ENCODE measurements around the gene CIB4. TPM values are rescaled to one million over a fixed set of nuclear protein-coding genes. Genes with fewer than 3 reads are reported as not detected.

The CIB4 gene
- total and polyA plus RNA-seq, 2 of the 4 experiments (the other 2 are of a cell fraction), result not detected

DNA sequence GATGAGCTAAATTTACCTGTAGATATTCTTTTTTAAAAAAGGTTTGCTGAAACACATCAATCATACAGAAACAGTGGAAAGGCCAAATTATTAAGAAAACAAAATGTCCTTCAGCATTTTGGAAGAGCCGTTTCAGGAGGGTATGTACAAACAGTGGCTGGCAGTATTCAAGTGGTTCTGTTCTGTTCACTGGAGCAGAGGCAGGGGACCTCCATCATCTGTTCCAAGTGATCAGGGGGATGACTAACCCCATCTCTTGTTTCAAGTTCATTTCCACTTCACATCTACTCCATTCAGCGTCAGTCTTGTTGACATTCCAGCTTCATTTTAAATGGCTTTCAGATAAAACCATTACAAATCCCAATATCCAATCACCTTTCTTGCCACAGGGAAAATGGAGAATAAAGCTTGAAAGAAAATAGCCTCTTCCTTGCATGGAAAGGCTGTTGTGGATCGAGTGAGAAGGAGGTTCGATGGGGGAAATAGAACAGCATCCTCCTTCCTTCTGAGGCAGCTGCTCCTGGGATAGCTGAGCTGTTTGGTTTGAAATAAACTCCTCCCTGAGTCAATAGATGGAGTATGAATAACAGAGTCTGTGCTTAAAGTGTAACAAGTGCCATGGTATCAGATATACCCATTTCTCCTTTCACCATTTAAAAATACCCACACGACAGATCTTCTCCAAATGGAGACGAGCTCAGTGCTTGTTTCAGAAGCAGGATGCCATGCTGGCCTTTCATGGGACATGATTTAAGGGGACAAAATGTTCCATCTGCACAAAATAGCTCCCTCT lies 99.6 kb downstream of the CIB4 start:
- no peak overlapping the region for H2AK5ac ChIP-seq (ENCODE audit: low read depth, low read length)
- no peak overlapping the region for H4K5ac ChIP-seq (ENCODE audit: low read depth, low read length)
- dilution Hi-C loops (cut with HindIII; ENCODE audit: low sequenced_read_pairs, unreplicated experiment) (no loop called here), in situ Hi-C loops (cut with MboI; ENCODE audit: low sequenced_read_pairs) (no loop called here), intact Hi-C loops (cut with micrococcal nuclease) (no loop called here)
- H3K36me3 ChIP-seq (ENCODE audit: control insufficient read depth, insufficient read depth, low read length), result no peaks in the 10 kb centered on the region
- H3K27me3 ChIP-seq (ENCODE audit: control insufficient read depth, insufficient read depth, low read length), result peaks cover 28% of the 10 kb centered on the region
- H3K9me1 ChIP-seq (ENCODE audit: insufficient read depth, low read length), result no peaks in the 10 kb centered on the region
- no peak overlapping the region for H3K4me3 ChIP-seq (ENCODE audit: insufficient read depth, low read depth, low read length)
- no peak overlapping the region for H4K8ac ChIP-seq (ENCODE audit: low read depth in 2 of 2, low read length in 2 of 2)
- no peak overlapping the region for H2BK120ac ChIP-seq (ENCODE audit: low read depth, low read length)
- no peak overlapping the region for H2AK9ac ChIP-seq (replicated peaks; ENCODE audit: low read depth, low read length, poor library complexity)
- no peak overlapping the region for H2BK20ac ChIP-seq (ENCODE audit: low read depth, low read length)
- H2BK15ac ChIP-seq (ENCODE audit: low read depth, low read length), result no peak overlapping the region
- H3K9me3 ChIP-seq (ENCODE audit: control insufficient read depth, insufficient read depth, low read length), result no peaks in the 10 kb centered on the region
- no peaks in the 10 kb centered on the region for H3K4me1 ChIP-seq (ENCODE audit: control insufficient read depth, insufficient read depth, low read length)
- ATAC-seq (ENCODE audit: low read depth) (no peak), DNase-seq (no peak)
- 62% methylated on average over 3 of the region's 6 CpGs; no CpG with 5 or more reads in 1 of the 2 experiments for WGBS, 2 experiments (ENCODE audit: extremely low coverage in 2 of 2, insufficient read length in 1 of 2)
- H2BK5ac ChIP-seq (ENCODE audit: low read depth, low read length, poor library complexity, severe bottlenecking), result no peak overlapping the region
- CTCF ChIA-PET, result interaction anchor here (1.3 kb wide), 1 partner anchor 39 kb away, joined by 3 read pairs; no protein-coding TSS in a partner anchor
- H4K20me1 ChIP-seq (ENCODE audit: insufficient read depth, low read length), result no peaks in the 10 kb centered on the region
- H3K9ac ChIP-seq (ENCODE audit: low read depth, low read length), result no peak overlapping the region
- H2AFZ ChIP-seq (replicated peaks; ENCODE audit: low read length, poor library complexity), result no peak overlapping the region
- no peak overlapping the region for H3K14ac ChIP-seq (replicated peaks; ENCODE audit: low read depth, low read length)
- TF ChIP-seq USF2 (IDR thresholded peaks at IDR 0.05; ENCODE audit: low read depth, low read length) (no peak), RFX5 (IDR thresholded peaks at IDR 0.05; ENCODE audit: low read depth, low read length) (no peak), POLR2A (IDR thresholded peaks at IDR 0.05; ENCODE audit: low read depth, low read length) (no peak), BHLHE40 (IDR thresholded peaks at IDR 0.05; ENCODE audit: low read depth, low read length) (no peak), MAFK (IDR thresholded peaks at IDR 0.05; ENCODE audit: low read depth, low read length) (no peak), FOS (IDR thresholded peaks at IDR 0.05; ENCODE audit: low read depth, low read length) (no peak), NFE2L2 (IDR thresholded peaks at IDR 0.05; ENCODE audit: low read depth, low read length) (no peak), RAD21 (IDR thresholded peaks at IDR 0.05; ENCODE audit: low read length) (no peak)
- no peak overlapping the region for H3K23ac ChIP-seq (ENCODE audit: low read depth, low read length)
- no peak overlapping the region for H3K56ac ChIP-seq (ENCODE audit: extremely low read depth, insufficient read depth, low read length)
- no peak overlapping the region for H3K4me2 ChIP-seq (ENCODE audit: low read depth, low read length)
- POLR2A ChIA-PET (ENCODE audit: unreplicated experiment), result no interaction called here
- no peak overlapping the region for H3K27ac ChIP-seq (ENCODE audit: insufficient read depth, low read length)
- H3K79me1 ChIP-seq (ENCODE audit: low read depth in 1 of 2, low read length in 2 of 2), result no peaks in the 10 kb centered on the region
- no peak overlapping the region for H4K91ac ChIP-seq (ENCODE audit: insufficient read depth, low read depth, low read length)
- no TSS peak for BruUV-seq (replicated peaks)
- H3K18ac ChIP-seq (ENCODE audit: low read depth, low read length), result no peak overlapping the region
- H3K4ac ChIP-seq (ENCODE audit: low read depth, low read length), result no peak overlapping the region

All from IMR-90 (cell line).